Neural progenitor cell (in vitro differentiated cells): ENCODE data around the gene TAP1.

Source experiments
- CTCF ChIP-seq: fragments of 200-600 bp; sonication (generic); IDR thresholded peaks from 2 replicates; pipeline ENCODE4 v1.5.1; 2017; ENCODE audit warnings: antibody characterized with exemption, mild to moderate bottlenecking
- EZH2phosphoT487 ChIP-seq: fragments of 200-600 bp; sonication (generic); IDR thresholded peaks from 2 replicates; pipeline ENCODE4 v1.6.1; 2017; ENCODE audit warnings: antibody characterized with exemption

GRCh38 chr6:32815996-32816395 lies 37.5 kb downstream of the TAP1 start:
- TF ChIP-seq CTCF = no peak
- no peak for TF ChIP-seq EZH2phosphoT487
